Peyer's patch (tissue), 4 donors: Measurements from ENCODE around the gene TMEM72.

Experiments used
- POLR2A ChIP-seq, 2 donors: fragments of 450-650 bp; IDR thresholded peaks; one replicate each; pipeline ENCODE4 v1.5.1; 2017; ENCODE audit warnings: antibody characterized with exemption in 2 of 2, mild to moderate bottlenecking in 2 of 2, moderate library complexity in 2 of 2
- TF ChIP-seq, protein P1 (sequence below), 6 experiments: fragments of 450-650 bp in 4 of 6; fragments of 200-600 bp in 2 of 6; sonication (generic) in 1 of 6; IDR thresholded peaks; one replicate each; pipeline ENCODE4 v1.5.1; 2017 to 2019; ENCODE audit warnings: antibody characterized with exemption in 6 of 6, mild to moderate bottlenecking in 3 of 6, moderate library complexity in 1 of 6

DNA sequence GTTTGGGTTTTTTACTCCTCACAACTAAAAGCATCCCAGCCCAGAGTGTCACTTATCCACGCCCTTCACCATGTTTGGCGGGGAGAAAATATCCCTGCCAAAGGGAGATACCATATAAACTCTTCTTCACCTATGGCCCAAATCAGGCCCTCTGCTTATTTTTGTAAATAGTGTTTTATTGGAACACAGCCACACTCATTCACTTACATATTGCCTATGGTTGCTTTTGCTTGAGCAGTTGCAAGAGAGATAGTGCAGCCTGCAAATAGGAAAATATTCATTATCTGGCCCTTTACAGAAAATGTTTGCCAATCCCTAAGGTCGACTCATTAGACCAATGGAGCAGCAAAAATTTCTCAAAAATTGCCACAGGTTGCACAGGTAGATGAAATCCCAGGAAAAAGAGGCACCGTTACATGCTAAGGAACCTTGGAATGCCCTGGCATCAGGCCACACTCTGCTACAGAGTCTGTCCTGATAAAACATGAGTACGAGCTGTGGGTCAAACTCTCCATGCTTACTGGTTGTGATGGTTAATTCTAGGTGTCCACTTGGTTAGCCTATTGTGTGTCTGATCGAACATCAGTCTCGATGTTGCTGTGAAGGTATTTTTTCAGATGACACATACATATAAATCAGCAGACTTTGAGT is 40.6 kb downstream of the TMEM72 start:
- no peak for TF ChIP-seq POLR2A (IDR thresholded peaks at IDR 0.05)
- TF ChIP-seq, protein P1, sequence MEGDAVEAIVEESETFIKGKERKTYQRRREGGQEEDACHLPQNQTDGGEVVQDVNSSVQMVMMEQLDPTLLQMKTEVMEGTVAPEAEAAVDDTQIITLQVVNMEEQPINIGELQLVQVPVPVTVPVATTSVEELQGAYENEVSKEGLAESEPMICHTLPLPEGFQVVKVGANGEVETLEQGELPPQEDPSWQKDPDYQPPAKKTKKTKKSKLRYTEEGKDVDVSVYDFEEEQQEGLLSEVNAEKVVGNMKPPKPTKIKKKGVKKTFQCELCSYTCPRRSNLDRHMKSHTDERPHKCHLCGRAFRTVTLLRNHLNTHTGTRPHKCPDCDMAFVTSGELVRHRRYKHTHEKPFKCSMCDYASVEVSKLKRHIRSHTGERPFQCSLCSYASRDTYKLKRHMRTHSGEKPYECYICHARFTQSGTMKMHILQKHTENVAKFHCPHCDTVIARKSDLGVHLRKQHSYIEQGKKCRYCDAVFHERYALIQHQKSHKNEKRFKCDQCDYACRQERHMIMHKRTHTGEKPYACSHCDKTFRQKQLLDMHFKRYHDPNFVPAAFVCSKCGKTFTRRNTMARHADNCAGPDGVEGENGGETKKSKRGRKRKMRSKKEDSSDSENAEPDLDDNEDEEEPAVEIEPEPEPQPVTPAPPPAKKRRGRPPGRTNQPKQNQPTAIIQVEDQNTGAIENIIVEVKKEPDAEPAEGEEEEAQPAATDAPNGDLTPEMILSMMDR (IDR thresholded peaks at IDR 0.05) = no peak
